Cardiac muscle cell (in vitro differentiated cells and primary cell): ENCODE data around the gene TMPRSS6. TPM values are rescaled to one million over a fixed set of nuclear protein-coding genes. Genes with fewer than 3 reads are reported as not detected.

Experiments used
- DNase-seq, 2 donors: peaks; one replicate each; pipeline versions ENCODE4 v3.0.0 to v3.0.0-alpha.2; 2010 to 2017; ENCODE audit warnings: low read depth in 1 of 2, low spot score in 1 of 2
- H3K27ac ChIP-seq: fragments of 200-600 bp; sonication (generic); 2 replicates; pipeline ENCODE4 v1.5.1; 2016
- H3K27me3 ChIP-seq: fragments of 200-600 bp; sonication (generic); 2 replicates; pipeline ENCODE4 v1.6.0; 2016; ENCODE audit warnings: control low read depth
- H3K36me3 ChIP-seq: fragments of 200-600 bp; sonication (generic); 2 replicates; pipeline ENCODE4 v1.5.1; 2016; ENCODE audit warnings: control low read depth
- H3K4me1 ChIP-seq: fragments of 200-600 bp; sonication (generic); 2 replicates; pipeline ENCODE4 v1.8.1; 2017; ENCODE audit warnings: low read depth, mild to moderate bottlenecking, mixed run types
- H3K4me3 ChIP-seq: fragments of 200-600 bp; sonication (generic); 2 replicates; pipeline ENCODE4 v1.5.1; 2016; ENCODE audit warnings: mild to moderate bottlenecking
- H3K9me3 ChIP-seq: fragments of 200-600 bp; sonication (generic); 2 replicates; pipeline ENCODE4 v1.5.1; 2017; ENCODE audit warnings: low read depth, mild to moderate bottlenecking, control low read depth
- CTCF ChIP-seq: IDR thresholded peaks from 2 replicates; pipeline ENCODE4 v1.5.1; 2012; ENCODE audit warnings: low read depth, mild to moderate bottlenecking, low read length
- polyA plus RNA-seq: library from polyadenylated mRNA; unstranded; fragments of >200 nt; fragmentation: Nextera tagmentation; extraction: Ambion mirVana; gene quantifications from 2 replicates; pipeline ENCODE4 v1.2.1, GENCODE V29; 2016
- total RNA-seq: library from RNA; depleted of rRNA; stranded (reverse); fragments of >200 nt; gene quantifications from 2 replicates; pipeline ENCODE4 v1.2.3, GENCODE V29; 2016

TMPRSS6 gene
- total and polyA plus RNA-seq, 2 experiments from 2014 or later = 0.11 TPM; not detected in 1

- H3K27ac ChIP-seq = peak overlapping the region; percentile 95
- H3K27me3 ChIP-seq = no peaks in the 10 kb centered on the region
- no peaks in the 10 kb centered on the region for H3K36me3 ChIP-seq
- H3K4me1 ChIP-seq = no peaks in the 10 kb centered on the region
- H3K4me3 ChIP-seq = peak overlapping the region; percentile 53
- no peak for TF ChIP-seq CTCF
- H3K9me3 ChIP-seq = no peaks in the 10 kb centered on the region
- DNase-seq = no peak
Measured at GRCh38 chr22:37018086-37018814, 91.3 kb downstream of the TMPRSS6 start.

- TF ChIP-seq CTCF = no peak
- no peak for DNase-seq
Measured at GRCh38 chr22:37017356-37017755, 92.2 kb downstream of the TMPRSS6 start.

GRCh38 chr22:37016134-37016910 is 93.2 kb downstream of the TMPRSS6 start:
- Histone ChIP-seq H3K36me3 (no peaks in the 10 kb centered on the region), H3K4me1 (no peaks in the 10 kb centered on the region), H3K27me3 (no peaks in the 10 kb centered on the region), H3K27ac (no peak overlapping the region), H3K4me3 (no peak overlapping the region), H3K9me3 (no peaks in the 10 kb centered on the region)
- no peak for TF ChIP-seq CTCF
- DNase-seq = no peak

More at GRCh38 chr22:37017356-37017755, 92.2 kb downstream of the TMPRSS6 start:
- Histone ChIP-seq H3K36me3 (no peaks in the 10 kb centered on the region), H3K9me3 (no peaks in the 10 kb centered on the region), H3K27ac (no peak overlapping the region), H3K4me3 (no peak overlapping the region), H3K27me3 (no peaks in the 10 kb centered on the region), H3K4me1 (no peaks in the 10 kb centered on the region)

- Histone ChIP-seq H3K36me3 (no peaks in the 10 kb centered on the region), H3K9me3 (no peaks in the 10 kb centered on the region), H3K4me3 (no peak overlapping the region), H3K27ac (no peak overlapping the region), H3K27me3 (no peaks in the 10 kb centered on the region), H3K4me1 (no peaks in the 10 kb centered on the region)
- TF ChIP-seq CTCF = no peak
- DNase-seq = no peak
Measured at GRCh38 chr22:37015587-37015878, 94.0 kb downstream of the TMPRSS6 start.

Other genes with a start within 250 kb of the TMPRSS6 start
- gene NCF4, start 248.7 kb downstream of the TMPRSS6 start, total RNA-seq = not detected in 2 replicates
- not detected in 2 replicates for gene NCF4, start 248.7 kb downstream of the TMPRSS6 start, polyA plus RNA-seq
- 0.60 TPM in 1 of 2 replicates, not detected in the other for gene CSF2RB, start 196.1 kb downstream of the TMPRSS6 start, total RNA-seq
- not detected in 2 replicates for gene CSF2RB, start 196.1 kb downstream of the TMPRSS6 start, polyA plus RNA-seq
- gene TST, start 90.3 kb downstream of the TMPRSS6 start, total RNA-seq = 63.8 and 78.0 TPM in 2 replicates
- gene TST, start 90.3 kb downstream of the TMPRSS6 start, polyA plus RNA-seq = 34.8 and 36.2 TPM in 2 replicates
- 152 and 155 TPM in 2 replicates for gene MPST, start 90.0 kb downstream of the TMPRSS6 start, total RNA-seq
- gene MPST, start 90.0 kb downstream of the TMPRSS6 start, polyA plus RNA-seq = 86.0 and 135 TPM in 2 replicates
- 38.4 and 39.1 TPM in 2 replicates for gene KCTD17, start 58.0 kb downstream of the TMPRSS6 start, total RNA-seq
- 49.5 and 54.0 TPM in 2 replicates for gene KCTD17, start 58.0 kb downstream of the TMPRSS6 start, polyA plus RNA-seq
- gene IL2RB, start 40.2 kb upstream of the TMPRSS6 start, total RNA-seq = 0.18 TPM in 1 of 2 replicates, not detected in the other
- 0.50 TPM in 1 of 2 replicates, not detected in the other for gene IL2RB, start 40.2 kb upstream of the TMPRSS6 start, polyA plus RNA-seq
- 9.8 and 16.4 TPM in 2 replicates for gene C1QTNF6, start 78.5 kb upstream of the TMPRSS6 start, total RNA-seq
- gene C1QTNF6, start 78.5 kb upstream of the TMPRSS6 start, polyA plus RNA-seq = 6.4 and 10.4 TPM in 2 replicates
- gene SSTR3, start 102.8 kb upstream of the TMPRSS6 start, total RNA-seq = 0.06 and 0.21 TPM in 2 replicates
- gene SSTR3, start 102.8 kb upstream of the TMPRSS6 start, polyA plus RNA-seq = not detected in 2 replicates
- gene RAC2, start 134.6 kb upstream of the TMPRSS6 start, total RNA-seq = 1.8 and 2.0 TPM in 2 replicates
- 0.98 and 1.7 TPM in 2 replicates for gene RAC2, start 134.6 kb upstream of the TMPRSS6 start, polyA plus RNA-seq
- not detected in 2 replicates for gene CYTH4, start 172.8 kb upstream of the TMPRSS6 start, total RNA-seq
- not detected in 2 replicates for gene CYTH4, start 172.8 kb upstream of the TMPRSS6 start, polyA plus RNA-seq